HEK293T (cell line): Measurements from ENCODE around the gene IMMT.
A peak's percentile ranks its signal among the peaks of the same experiment; 100 is the strongest.

Source experiments
- CTCF ChIA-PET: fragments of 350-600 bp; formaldehyde crosslinking; extraction: SDS; loops from one replicate; lab custom pipeline; 2021; ENCODE audit warnings: antibody characterized with exemption, inconsistent platforms; lab: Yijun Ruan, JAX
- POLR2A ChIA-PET: fragments of 350-600 bp; formaldehyde crosslinking; extraction: SDS; loops from one replicate; lab custom pipeline; 2020; ENCODE audit warnings: antibody characterized with exemption, inconsistent platforms; lab: Yijun Ruan, JAX
- DNase-seq: peaks from one replicate; pipeline ENCODE4 v3.0.0; 2012; ENCODE audit warnings: mixed read lengths; ENCODE audit errors: extremely low spot score
- ARNT ChIP-seq: fragments of 450-650 bp; IDR thresholded peaks from 2 replicates; pipeline ENCODE4 v1.6.1; 2017; ENCODE audit warnings: mild to moderate bottlenecking
- BHLHE40 ChIP-seq: fragments of 450-650 bp; IDR thresholded peaks from 2 replicates; pipeline ENCODE4 v1.6.1; 2016; ENCODE audit warnings: mild to moderate bottlenecking, moderate library complexity, borderline replicate concordance
- CTBP1 ChIP-seq: fragments of 450-650 bp; IDR thresholded peaks from 2 replicates; pipeline ENCODE4 v1.6.1; 2016; ENCODE audit warnings: borderline replicate concordance
- ELF4 ChIP-seq: fragments of 450-650 bp; IDR thresholded peaks from 2 replicates; pipeline ENCODE4 v1.6.1; 2017; ENCODE audit warnings: antibody characterized with exemption
- FOXA1 ChIP-seq: fragments of 450-650 bp; IDR thresholded peaks from 2 replicates; pipeline ENCODE4 v1.6.1; 2016; ENCODE audit warnings: mild to moderate bottlenecking
- FOXK2 ChIP-seq: fragments of 450-650 bp; IDR thresholded peaks from 2 replicates; pipeline ENCODE4 v1.6.1; 2016; ENCODE audit warnings: mild to moderate bottlenecking
- FOXM1 ChIP-seq: fragments of 450-650 bp; IDR thresholded peaks from 2 replicates; pipeline ENCODE4 v1.6.1; 2017; ENCODE audit warnings: mild to moderate bottlenecking, borderline replicate concordance
- HDGF ChIP-seq: fragments of 450-650 bp; IDR thresholded peaks from 2 replicates; pipeline ENCODE4 v1.6.1; 2017; ENCODE audit warnings: antibody characterized with exemption, borderline replicate concordance
- L3MBTL2 ChIP-seq: fragments of 450-650 bp; conservative IDR thresholded peaks from 2 replicates; pipeline ENCODE4 v1.6.1; 2016; ENCODE audit warnings: mild to moderate bottlenecking
- LEF1 ChIP-seq: fragments of 450-650 bp; IDR thresholded peaks from 2 replicates; pipeline ENCODE4 v1.6.1; 2017; ENCODE audit warnings: mild to moderate bottlenecking, borderline replicate concordance
- NFRKB ChIP-seq: fragments of 450-650 bp; IDR thresholded peaks from 2 replicates; pipeline ENCODE4 v1.6.1; 2016; ENCODE audit warnings: mild to moderate bottlenecking, moderate library complexity
- PKNOX1 ChIP-seq: fragments of 450-650 bp; IDR thresholded peaks from 2 replicates; pipeline ENCODE4 v1.6.1; 2016
- SP1 ChIP-seq: fragments of 450-650 bp; IDR thresholded peaks from 2 replicates; pipeline ENCODE4 v1.6.1; 2017
- SUZ12 ChIP-seq: fragments of 450-650 bp; IDR thresholded peaks from 2 replicates; pipeline ENCODE4 v1.6.1; 2016; ENCODE audit warnings: mild to moderate bottlenecking
- TARDBP ChIP-seq: fragments of 450-650 bp; IDR thresholded peaks from 2 replicates; pipeline ENCODE4 v1.6.1; 2016
- ZNF384 ChIP-seq: fragments of 450-650 bp; IDR thresholded peaks from 2 replicates; pipeline ENCODE4 v1.6.1; 2016

IMMT gene

GRCh38 chr2:86118130-86118529, 77.1 kb downstream of the IMMT start:
- ChIA-PET CTCF (no interaction called here), POLR2A (no interaction called here)
- DNase-seq, result no peak
- TF ChIP-seq PKNOX1, result no peak
- no peak for TF ChIP-seq BHLHE40
- TF ChIP-seq TARDBP, result no peak
- TF ChIP-seq ELF4, result no peak
- TF ChIP-seq LEF1, result no peak
- no peak for TF ChIP-seq SP1
- no peak for TF ChIP-seq SUZ12
- TF ChIP-seq L3MBTL2, result no peak
- TF ChIP-seq HDGF, result no peak
- no peak for TF ChIP-seq ARNT
- no peak for TF ChIP-seq FOXA1
- TF ChIP-seq ZNF384, result no peak
- no peak for TF ChIP-seq FOXM1
- TF ChIP-seq CTBP1, result no peak
- TF ChIP-seq FOXK2, result no peak
- no peak for TF ChIP-seq NFRKB

DNA sequence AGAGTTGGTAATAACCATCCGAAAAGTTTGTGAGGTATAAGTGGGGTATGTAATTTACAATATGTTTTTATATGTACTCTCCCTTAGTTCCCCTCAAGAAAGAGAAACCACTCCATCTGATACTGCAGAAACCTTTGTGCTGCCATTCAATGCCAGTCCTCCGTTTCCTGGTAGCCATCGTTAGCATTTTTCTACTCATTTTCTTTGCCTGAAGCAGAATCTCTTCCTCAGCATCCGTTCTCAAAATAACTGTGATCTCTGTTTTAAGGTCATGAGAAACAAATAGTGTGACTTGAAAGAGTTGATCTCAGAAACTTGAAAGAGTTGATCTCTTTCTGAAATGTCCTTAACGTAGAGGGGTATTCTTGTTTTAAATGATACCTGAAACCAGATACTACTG, 88.2 kb downstream of the IMMT start:
- CTCF ChIA-PET, result no interaction called here
- DNase-seq, result no peak
- POLR2A ChIA-PET, result interaction anchor here (1.5 to 1.9 kb wide), 2 partner anchors 19 to 88 kb away, joined by 6 to 10 read pairs; partner anchors contain the start of gene IMMT
- TF ChIP-seq SUZ12 (no peak), CTBP1 (no peak), LEF1 (no peak), PKNOX1 (no peak), ELF4 (no peak), BHLHE40 (no peak), ARNT (no peak), L3MBTL2 (no peak), NFRKB (no peak), FOXM1 (no peak), SP1 (no peak), FOXA1 (no peak), ZNF384 (no peak)

DNA sequence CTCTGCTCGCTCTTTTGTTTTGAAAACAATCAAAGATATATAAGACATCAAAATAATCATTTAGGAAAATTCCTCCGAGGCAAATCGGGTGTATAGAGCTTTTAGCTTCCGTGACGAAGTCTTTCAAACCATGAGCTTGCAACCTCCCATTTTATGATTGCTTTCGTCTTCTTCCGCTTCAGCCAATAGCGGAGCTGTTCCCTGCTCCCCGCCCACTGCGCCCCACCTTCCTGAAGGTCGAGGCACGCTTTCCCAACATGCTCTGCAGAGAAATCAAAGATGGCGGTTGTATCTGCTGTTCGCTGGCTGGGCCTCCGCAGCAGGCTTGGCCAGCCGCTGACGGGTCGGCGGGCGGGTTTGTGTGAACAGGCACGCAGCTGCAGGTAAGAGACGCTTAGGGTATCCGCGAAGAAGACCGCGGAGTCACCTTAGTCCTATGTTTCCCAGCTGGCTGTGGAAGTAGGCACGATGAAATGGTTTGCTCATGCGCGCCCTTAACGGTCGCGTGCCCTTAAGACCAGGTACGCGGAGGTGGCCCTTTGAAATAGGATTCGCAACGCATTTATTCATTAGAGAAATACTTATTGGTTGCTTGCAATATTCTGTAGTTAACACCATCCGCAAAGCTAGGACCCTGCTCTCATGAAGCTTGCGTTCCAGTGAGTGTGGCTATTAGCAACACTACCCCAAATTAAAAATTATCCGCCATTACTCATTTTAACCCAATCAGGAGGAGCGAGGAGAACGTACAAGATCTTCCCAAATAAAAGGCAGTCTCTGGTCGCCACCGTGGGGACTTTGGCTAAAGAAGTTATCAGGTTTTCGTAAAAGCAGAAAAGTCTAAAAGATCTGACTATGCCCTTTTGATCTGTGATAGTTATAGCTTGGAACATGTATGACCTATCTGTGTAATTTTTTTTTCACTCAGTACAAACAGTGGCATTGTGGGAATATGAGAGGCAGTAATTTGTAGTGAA, 89.0 kb downstream of the IMMT start, which contains the start of gene PTCD3:
Gene PTCD3, plus strand, starts transcription at position 267 of the 977 bp plus-strand sequence. Its CDS starts 13 bp downstream, at position 280.
- TF ChIP-seq ELF4 (no peak; the same call in 1 of the 2 replicates), ZNF384 (no peak), L3MBTL2 (0 out of 2 replicates have a peak, but pooled peaks have one; percentile 14), FOXA1 (no peak), SUZ12 (no peak), BHLHE40 (peak; percentile 83), FOXK2 (no peak), CTBP1 (no peak), PKNOX1 (no peak), TARDBP (no peak), FOXM1 (peak; percentile 58; the same call in 1 of the 2 replicates), LEF1 (no peak; the same call in 1 of the 2 replicates), ARNT (no peak), HDGF (no peak), NFRKB (peak; percentile 35), SP1 (no peak)
- CTCF ChIA-PET, result no interaction called here
- peak; percentile 90 for DNase-seq
- POLR2A ChIA-PET, result interaction anchor here (0.5 to 1.9 kb wide), 11 partner anchors 10 to 297 kb away, joined by 3 to 10 read pairs (median 3); partner anchors contain the start of gene IMMT

DNA sequence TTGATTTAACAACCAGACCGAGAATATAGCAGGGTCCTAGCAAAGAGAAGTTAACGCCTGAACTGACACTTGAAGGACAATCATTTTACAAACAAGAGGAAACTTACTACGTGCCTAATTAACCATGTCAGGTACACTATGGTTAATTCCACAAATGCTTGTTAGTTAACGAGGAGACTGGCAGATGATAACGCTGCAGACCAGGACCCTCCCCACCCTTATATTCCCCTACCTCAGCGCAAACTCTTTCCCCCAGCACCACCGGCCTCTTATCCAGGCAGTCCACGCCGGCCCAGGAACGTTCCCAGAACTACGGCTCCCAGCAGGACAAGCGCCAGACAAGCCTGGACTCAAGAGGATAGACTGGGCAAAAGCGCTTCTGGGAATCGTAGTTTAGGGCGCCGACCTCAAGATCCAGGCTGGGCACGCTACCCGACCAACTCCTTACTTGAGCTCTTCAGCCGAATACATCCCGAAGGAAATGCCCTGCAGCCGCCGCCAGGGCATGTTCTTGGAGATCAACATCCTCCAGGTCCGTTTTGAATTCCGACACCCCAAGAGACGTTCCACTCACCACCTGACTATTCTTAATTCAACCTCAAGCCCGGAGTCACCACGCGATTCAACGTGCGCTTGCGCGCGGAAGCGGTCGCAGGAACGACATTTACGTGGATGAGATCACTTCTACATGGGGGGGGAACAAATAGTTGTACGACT, 89.9 kb downstream of the IMMT start, which contains the start of gene POLR1A:
Gene POLR1A, minus strand, starts transcription at position 635 of the 717 bp plus-strand sequence. Its CDS starts 110 bp downstream, at position 525.
- ChIA-PET POLR2A (interaction anchor here (0.5 to 1.9 kb wide), 11 partner anchors 10 to 297 kb away, joined by 3 to 10 read pairs (median 3); partner anchors contain the start of gene IMMT), CTCF (no interaction called here)
- TF ChIP-seq SUZ12 (peak; percentile 91), ARNT (no peak), PKNOX1 (no peak), FOXK2 (no peak), SP1 (no peak), ZNF384 (no peak), HDGF (no peak), NFRKB (no peak), FOXA1 (no peak), CTBP1 (no peak), LEF1 (no peak), ELF4 (no peak), FOXM1 (no peak), L3MBTL2 (peak; percentile 72)
- DNase-seq, result peak; percentile 81
